Chondrocyte (in vitro differentiated cells): ENCODE measurements around the gene PMFBP1. TPM values are rescaled to one million over a fixed set of nuclear protein-coding genes. Genes with fewer than 3 reads are reported as not detected.

Experiments used
- DNase-seq: peaks from one replicate; pipeline ENCODE4 v3.0.0; 2021; ENCODE audit warnings: mixed read lengths, low spot score
- H3K27ac Mint-ChIP-seq: one replicate; pipeline ENCODE4 v1.8.0; 2021; ENCODE audit warnings: mild to moderate bottlenecking, moderate library complexity, mixed read lengths; ENCODE audit not compliant: unreplicated experiment
- H3K27me3 Mint-ChIP-seq: 2 replicates; pipeline ENCODE4 v1.8.0; 2021; ENCODE audit warnings: low read depth, mixed read lengths
- H3K36me3 Mint-ChIP-seq: 2 replicates; pipeline ENCODE4 v1.8.0; 2021; ENCODE audit warnings: low read depth, mixed read lengths
- H3K4me1 Mint-ChIP-seq: 2 replicates; pipeline ENCODE4 v1.8.0; 2021; ENCODE audit warnings: low read depth, mild to moderate bottlenecking, mixed read lengths
- H3K4me3 Mint-ChIP-seq: one replicate; pipeline ENCODE4 v1.8.0; 2021; ENCODE audit warnings: mild to moderate bottlenecking, moderate library complexity, mixed read lengths; ENCODE audit not compliant: unreplicated experiment
- H3K9me3 Mint-ChIP-seq: 2 replicates; pipeline ENCODE4 v1.8.0; 2021; ENCODE audit warnings: low read depth, mixed read lengths
- CTCF ChIP-seq: fragments of 200-600 bp; sonication (generic); IDR thresholded peaks from 2 replicates; pipeline ENCODE4 v1.5.0; 2021; ENCODE audit warnings: antibody characterized with exemption, mild to moderate bottlenecking, moderate library complexity
- total RNA-seq: library from RNA; stranded (reverse); gene quantifications from 3 replicates; pipeline ENCODE4 v1.2.1, GENCODE V29; 2021

The PMFBP1 gene
- total RNA-seq, 1 donor from 2014 or later: 0.30 TPM

GRCh38 chr16:72216767-72217166, 44.8 kb upstream of the PMFBP1 start:
- no peaks in the 10 kb centered on the region for H3K4me1 Mint-ChIP-seq
- no peak for TF ChIP-seq CTCF

GRCh38 chr16:72214821-72215220, 42.9 kb upstream of the PMFBP1 start:
- peaks cover 16% of the 10 kb centered on the region for H3K9me3 Mint-ChIP-seq
- DNase-seq: no peak
- H3K27me3 Mint-ChIP-seq: no peaks in the 10 kb centered on the region
- no peak for TF ChIP-seq CTCF
- peaks cover 10% of the 10 kb centered on the region for H3K36me3 Mint-ChIP-seq
- no peaks in the 10 kb centered on the region for H3K4me1 Mint-ChIP-seq
- H3K4me3 Mint-ChIP-seq: no peak overlapping the region
- no peak overlapping the region for H3K27ac Mint-ChIP-seq

More at GRCh38 chr16:72216767-72217166, 44.8 kb upstream of the PMFBP1 start:
- DNase-seq: no peak
- Mint-ChIP-seq H3K36me3 (peaks cover 10% of the 10 kb centered on the region), H3K27me3 (no peaks in the 10 kb centered on the region), H3K4me3 (no peak overlapping the region), H3K9me3 (peaks cover 16% of the 10 kb centered on the region), H3K27ac (no peak overlapping the region)

- peaks cover 10% of the 10 kb centered on the region for H3K36me3 Mint-ChIP-seq
- peaks cover 16% of the 10 kb centered on the region for H3K9me3 Mint-ChIP-seq
- no peak for TF ChIP-seq CTCF
- no peak for DNase-seq
- H3K4me3 Mint-ChIP-seq: no peak overlapping the region
- no peaks in the 10 kb centered on the region for H3K27me3 Mint-ChIP-seq
- no peaks in the 10 kb centered on the region for H3K4me1 Mint-ChIP-seq
- H3K27ac Mint-ChIP-seq: no peak overlapping the region
Observed at GRCh38 chr16:72211110-72211509, 39.2 kb upstream of the PMFBP1 start.

GRCh38 chr16:72210555-72210954, 38.6 kb upstream of the PMFBP1 start:
- H3K27me3 Mint-ChIP-seq: no peaks in the 10 kb centered on the region

GRCh38 chr16:72210072-72210471, 38.1 kb upstream of the PMFBP1 start:
- no peak for DNase-seq
- no peak overlapping the region for H3K4me3 Mint-ChIP-seq
- peaks cover 6% of the 10 kb centered on the region for H3K36me3 Mint-ChIP-seq
- H3K27ac Mint-ChIP-seq: no peak overlapping the region
- no peak for TF ChIP-seq CTCF
- no peaks in the 10 kb centered on the region for H3K27me3 Mint-ChIP-seq
- H3K4me1 Mint-ChIP-seq: no peaks in the 10 kb centered on the region
- peaks cover 7% of the 10 kb centered on the region for H3K9me3 Mint-ChIP-seq

More at GRCh38 chr16:72210555-72210954, 38.6 kb upstream of the PMFBP1 start:
- Mint-ChIP-seq H3K4me3 (no peak overlapping the region), H3K27ac (no peak overlapping the region), H3K36me3 (peaks cover 8% of the 10 kb centered on the region), H3K9me3 (peaks cover 11% of the 10 kb centered on the region), H3K4me1 (no peaks in the 10 kb centered on the region)
- TF ChIP-seq CTCF: no peak
- DNase-seq: no peak
